IPS DF 6.9 (cell line): ENCODE measurements around the gene CYP4A22.

Source experiments
- DNase-seq: peaks from one replicate; pipeline ENCODE4 v3.0.0-alpha.2; 2013; ENCODE audit warnings: low read depth, low spot score
- H3K27ac ChIP-seq: one replicate; pipeline ENCODE4 v1.5.1; 2013; ENCODE audit warnings: low read length, control low read depth
- H3K27me3 ChIP-seq: 2 replicates; pipeline ENCODE4 v1.6.1; 2013; ENCODE audit warnings: mild to moderate bottlenecking, low read length; ENCODE audit not compliant: control insufficient read depth, insufficient read depth
- H3K36me3 ChIP-seq: 2 replicates; pipeline ENCODE4 v1.6.1; 2013; ENCODE audit warnings: low read length; ENCODE audit not compliant: control insufficient read depth, insufficient read depth
- H3K4me1 ChIP-seq: 2 replicates; pipeline ENCODE4 v1.6.1; 2013; ENCODE audit warnings: low read length; ENCODE audit not compliant: control insufficient read depth, insufficient read depth
- H3K4me3 ChIP-seq: 2 replicates; pipeline ENCODE4 v1.5.1; 2013; ENCODE audit warnings: mild to moderate bottlenecking, low read length
- H3K9me3 ChIP-seq: 2 replicates; pipeline ENCODE4 v1.6.1; 2013; ENCODE audit warnings: low read length, inconsistent platforms; ENCODE audit not compliant: control insufficient read depth, insufficient read depth
- WGBS: extraction: QIAGEN DNeasy Blood & Tissue Kit; methylation state at CpG from one replicate; pipeline ENCODE4 v1.1.7; 2013; ENCODE audit warnings: mixed read lengths, missing lambda C conversion rate; ENCODE audit not compliant: insufficient read length, insufficient coverage; 5-methylcytosine and 5-hydroxymethylcytosine counted together

The CYP4A22 gene

GRCh38 chr1:47179017-47179987 lies 42.1 kb downstream of the CYP4A22 start:
- H3K4me1 ChIP-seq, result peaks cover 3% of the 10 kb centered on the region; the same call in 1 of the 2 replicates
- H3K4me3 ChIP-seq, result peak overlapping the region; percentile 18; the same call in 1 of the 2 replicates
- no CpG with 5 or more reads among the region's 30 CpGs for WGBS
- no peaks in the 10 kb centered on the region for H3K36me3 ChIP-seq
- no peaks in the 10 kb centered on the region for H3K9me3 ChIP-seq
- no peak overlapping the region for H3K27ac ChIP-seq
- peak; percentile 85 for DNase-seq
- no peaks in the 10 kb centered on the region; the same call in 1 of the 2 replicates for H3K27me3 ChIP-seq

DNA sequence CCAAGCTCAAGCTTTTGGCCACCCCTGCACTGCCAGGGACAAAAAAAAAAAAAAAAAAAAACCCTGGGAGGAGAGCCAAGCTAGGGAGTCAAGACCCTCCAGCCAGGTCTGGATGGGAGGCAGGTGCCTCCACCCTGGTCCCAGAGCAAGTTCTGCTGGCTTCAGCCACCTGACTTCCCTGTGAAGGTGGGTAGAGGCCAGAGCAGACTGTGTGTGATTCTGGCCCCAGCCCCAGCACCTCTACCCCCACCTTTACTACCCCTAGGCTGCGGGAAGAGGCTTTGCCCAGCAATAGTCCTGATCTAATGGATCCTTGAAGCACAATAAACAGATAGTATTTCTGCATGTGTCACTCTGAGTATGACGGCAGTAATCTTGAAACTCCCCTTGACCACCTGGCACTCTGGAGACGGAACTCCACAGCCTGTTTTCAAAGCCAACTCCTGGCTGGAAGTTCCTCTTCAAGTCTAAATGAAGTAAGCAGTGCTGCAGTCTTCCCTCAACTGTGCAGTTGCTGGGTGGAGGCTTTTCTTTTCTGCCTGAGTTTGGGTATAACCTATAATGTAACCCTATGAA lies 42.8 kb downstream of the CYP4A22 start:
- Histone ChIP-seq H3K36me3 (no peaks in the 10 kb centered on the region), H3K27ac (no peak overlapping the region), H3K27me3 (no peaks in the 10 kb centered on the region; the same call in 1 of the 2 replicates), H3K9me3 (no peaks in the 10 kb centered on the region), H3K4me1 (peaks cover 3% of the 10 kb centered on the region; the same call in 1 of the 2 replicates), H3K4me3 (no peak overlapping the region)
- no CpG with 5 or more reads among the region's 3 CpGs for WGBS
- DNase-seq, result no peak

DNA sequence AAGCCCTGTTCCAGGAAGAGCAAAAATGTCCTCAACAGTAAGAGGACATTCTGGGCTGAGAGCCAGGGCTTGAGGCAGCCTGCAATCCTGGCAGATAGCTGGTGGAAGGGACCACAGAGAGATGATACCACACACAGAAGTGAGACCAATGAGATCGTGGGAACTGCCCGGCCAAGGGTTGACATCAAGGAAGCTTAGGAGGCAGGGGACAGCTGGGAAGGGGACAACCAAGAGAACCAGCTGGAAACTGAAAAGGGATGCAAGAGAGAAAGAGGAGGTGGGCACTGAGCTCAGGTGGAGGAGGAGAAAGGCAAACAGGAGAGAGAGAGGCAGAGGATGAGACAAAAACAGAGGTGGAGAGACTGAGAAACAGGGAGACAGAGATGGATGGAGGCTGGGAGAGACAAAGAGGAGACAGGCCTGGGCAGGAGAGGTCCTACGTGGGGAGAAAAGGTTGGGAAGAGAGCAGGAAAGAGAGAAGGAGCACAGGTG lies 43.4 kb downstream of the CYP4A22 start:
- WGBS, result no CpG with 5 or more reads among the region's 3 CpGs
- H3K9me3 ChIP-seq, result no peaks in the 10 kb centered on the region
- H3K4me1 ChIP-seq, result peaks cover 2% of the 10 kb centered on the region; the same call in 1 of the 2 replicates
- no peak overlapping the region for H3K27ac ChIP-seq
- no peak for DNase-seq
- H3K36me3 ChIP-seq, result no peaks in the 10 kb centered on the region
- no peak overlapping the region for H3K4me3 ChIP-seq
- H3K27me3 ChIP-seq, result no peaks in the 10 kb centered on the region; the same call in 1 of the 2 replicates

- H3K27me3 ChIP-seq, result no peaks in the 10 kb centered on the region; the same call in 1 of the 2 replicates
- no peaks in the 10 kb centered on the region for H3K36me3 ChIP-seq
- no CpG with 5 or more reads among the region's 18 CpGs for WGBS
- H3K27ac ChIP-seq, result no peak overlapping the region
- no peak overlapping the region for H3K4me3 ChIP-seq
- no peaks in the 10 kb centered on the region for H3K9me3 ChIP-seq
- peaks cover 2% of the 10 kb centered on the region; the same call in 1 of the 2 replicates for H3K4me1 ChIP-seq
- no peak for DNase-seq
Measured at GRCh38 chr1:47181095-47181954, 44.1 kb downstream of the CYP4A22 start.

DNA sequence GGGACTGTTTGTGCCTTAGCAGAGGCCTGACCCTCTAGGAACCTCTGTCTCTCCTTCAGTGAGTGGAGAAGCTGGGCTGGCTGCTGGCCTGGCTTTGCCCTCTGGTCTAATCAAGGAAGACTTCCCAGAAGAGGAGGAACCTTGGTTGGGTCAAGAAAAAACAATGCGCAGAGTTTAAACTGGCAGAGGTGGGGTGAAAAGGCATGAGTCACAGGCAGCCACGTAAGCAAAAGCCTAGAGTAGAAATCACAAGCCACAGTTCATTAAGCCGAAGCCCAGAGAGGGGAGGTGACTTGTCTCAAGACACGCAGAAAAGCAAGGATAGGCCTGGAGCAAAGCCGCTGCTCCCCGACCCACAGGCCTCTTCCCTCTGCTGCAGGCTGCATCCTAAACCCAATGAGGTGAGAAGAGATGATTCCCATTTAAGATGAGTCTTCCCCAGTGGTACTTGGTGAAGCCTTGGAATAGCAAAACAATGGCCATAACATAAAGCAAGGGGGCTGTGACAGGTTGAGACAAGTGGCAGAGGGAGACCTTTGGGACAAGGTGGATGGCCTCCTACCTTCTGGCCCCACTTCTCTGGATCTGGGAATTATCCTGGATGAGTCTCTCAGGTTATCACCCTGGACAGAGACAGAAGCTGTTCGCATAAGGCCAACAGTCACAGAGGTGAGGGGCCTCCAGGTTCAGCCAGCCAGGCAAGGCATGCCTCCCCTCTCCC lies 44.9 kb downstream of the CYP4A22 start:
- Histone ChIP-seq H3K27ac (no peak overlapping the region), H3K9me3 (no peaks in the 10 kb centered on the region), H3K27me3 (no peaks in the 10 kb centered on the region; the same call in 1 of the 2 replicates), H3K4me3 (no peak overlapping the region), H3K4me1 (peaks cover 2% of the 10 kb centered on the region; the same call in 1 of the 2 replicates), H3K36me3 (no peaks in the 10 kb centered on the region)
- DNase-seq, result no peak
- no CpG with 5 or more reads among the region's 7 CpGs for WGBS

DNA sequence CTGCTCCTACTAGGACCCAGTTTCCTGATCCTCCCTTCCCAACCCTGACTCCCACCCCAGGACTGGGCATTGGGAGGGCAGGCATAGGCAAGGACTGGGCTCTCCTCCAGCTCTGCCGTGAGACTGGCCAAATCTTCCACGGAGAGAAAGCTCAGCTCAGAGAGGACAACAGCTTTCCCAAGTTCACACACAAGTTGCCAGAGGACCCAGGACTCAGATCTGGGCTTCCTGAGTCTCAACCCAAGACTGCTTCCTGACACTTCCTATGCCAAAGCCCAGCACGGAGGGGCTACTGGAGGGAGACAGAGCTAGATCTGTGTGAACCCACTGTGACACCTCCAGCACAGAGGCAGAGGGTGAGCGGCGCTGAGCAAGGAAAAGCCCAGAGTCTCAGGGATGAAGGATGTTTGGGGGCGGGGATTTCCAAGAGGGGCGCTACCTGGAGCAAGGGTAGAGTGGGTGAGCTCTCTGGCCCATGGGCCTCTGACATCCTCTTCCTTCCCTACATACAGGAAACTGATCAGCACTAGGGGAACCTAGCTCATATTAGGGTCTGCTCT lies 45.5 kb downstream of the CYP4A22 start:
- no peak overlapping the region for H3K4me3 ChIP-seq
- H3K4me1 ChIP-seq, result peaks cover 2% of the 10 kb centered on the region; the same call in 1 of the 2 replicates
- no peaks in the 10 kb centered on the region for H3K36me3 ChIP-seq
- no peaks in the 10 kb centered on the region for H3K9me3 ChIP-seq
- H3K27ac ChIP-seq, result no peak overlapping the region
- no peak for DNase-seq
- WGBS, result no CpG with 5 or more reads among the region's 7 CpGs
- no peaks in the 10 kb centered on the region; the same call in 1 of the 2 replicates for H3K27me3 ChIP-seq

- Histone ChIP-seq H3K4me3 (no peak overlapping the region), H3K9me3 (no peaks in the 10 kb centered on the region), H3K27ac (no peak overlapping the region), H3K4me1 (peaks cover 2% of the 10 kb centered on the region; the same call in 1 of the 2 replicates), H3K36me3 (no peaks in the 10 kb centered on the region), H3K27me3 (no peaks in the 10 kb centered on the region; the same call in 1 of the 2 replicates)
- DNase-seq, result no peak
- no CpG with 5 or more reads among the region's 11 CpGs for WGBS
Measured at GRCh38 chr1:47183308-47184089, 46.3 kb downstream of the CYP4A22 start.

- WGBS, result no CpG with 5 or more reads among the region's 5 CpGs
- no peaks in the 10 kb centered on the region for H3K9me3 ChIP-seq
- H3K27ac ChIP-seq, result no peak overlapping the region
- DNase-seq, result no peak
- no peaks in the 10 kb centered on the region; the same call in 1 of the 2 replicates for H3K27me3 ChIP-seq
- no peak overlapping the region for H3K4me3 ChIP-seq
- no peaks in the 10 kb centered on the region for H3K4me1 ChIP-seq
- no peaks in the 10 kb centered on the region for H3K36me3 ChIP-seq
Measured at GRCh38 chr1:47184090-47184821, 47.0 kb downstream of the CYP4A22 start.
